Astrocyte (in vitro differentiated cells and primary cell): ENCODE results near the gene KCNQ5. TPM values are rescaled to one million over a fixed set of nuclear protein-coding genes. Genes with fewer than 3 reads are reported as not detected.

ENCODE experiments used
- DNase-seq: peaks from one replicate; pipeline ENCODE4 v3.0.0-alpha.2; 2010; ENCODE audit warnings: low read depth
- FAIRE-seq: peaks from 2 replicates; lab custom pipeline; 2011; peaks lifted over from hg19 to GRCh38; lab: Jason Lieb, UNC
- H2AFZ ChIP-seq: 2 replicates; pipeline ENCODE4 v1.6.0; 2012; ENCODE audit warnings: low read depth, low read length, inconsistent platforms
- H3K27ac ChIP-seq: 2 replicates; pipeline ENCODE4 v1.5.1; 2011; ENCODE audit warnings: low read depth, low read length, inconsistent platforms
- H3K27me3 ChIP-seq: 2 replicates; pipeline ENCODE4 v1.6.0; 2011; ENCODE audit warnings: low read length, inconsistent platforms; ENCODE audit not compliant: insufficient read depth
- H3K36me3 ChIP-seq: 2 replicates; pipeline ENCODE4 v1.5.1; 2011; ENCODE audit warnings: low read length, inconsistent platforms; ENCODE audit not compliant: insufficient read depth
- H3K4me1 ChIP-seq: 2 replicates; pipeline ENCODE4 v1.5.1; 2011; ENCODE audit warnings: low read length, inconsistent platforms; ENCODE audit not compliant: insufficient read depth
- H3K4me2 ChIP-seq: 2 replicates; pipeline ENCODE4 v1.6.0; 2012; ENCODE audit warnings: low read length, inconsistent platforms
- H3K4me3 ChIP-seq: 2 replicates; pipeline ENCODE4 v1.5.1; 2011; ENCODE audit warnings: low read depth, mild to moderate bottlenecking, low read length, inconsistent platforms; ENCODE audit not compliant: insufficient read depth
- H3K79me2 ChIP-seq: 2 replicates; pipeline ENCODE4 v1.6.0; 2012; ENCODE audit warnings: mild to moderate bottlenecking, low read length, inconsistent platforms; ENCODE audit not compliant: insufficient read depth
- H3K9ac ChIP-seq: 2 replicates; pipeline ENCODE4 v1.6.0; 2012; ENCODE audit warnings: mild to moderate bottlenecking, low read length, inconsistent platforms
- H3K9me3 ChIP-seq: 2 replicates; pipeline ENCODE4 v1.5.1; 2012; ENCODE audit warnings: low read depth, mild to moderate bottlenecking, low read length, inconsistent platforms; ENCODE audit not compliant: insufficient read depth
- H4K20me1 ChIP-seq: 2 replicates; pipeline ENCODE4 v1.6.0; 2012; ENCODE audit warnings: low read length, inconsistent platforms; ENCODE audit not compliant: insufficient read depth
- H3K27ac Mint-ChIP-seq: one replicate; pipeline ENCODE4 v1.8.0; 2021; ENCODE audit warnings: mild to moderate bottlenecking, mixed read lengths; ENCODE audit not compliant: unreplicated experiment
- H3K27me3 Mint-ChIP-seq: one replicate; pipeline ENCODE4 v1.8.0; 2021; ENCODE audit warnings: low read depth, mixed read lengths; ENCODE audit not compliant: unreplicated experiment
- H3K36me3 Mint-ChIP-seq: one replicate; pipeline ENCODE4 v1.8.0; 2021; ENCODE audit warnings: low read depth, mixed read lengths; ENCODE audit not compliant: unreplicated experiment
- H3K4me1 Mint-ChIP-seq: one replicate; pipeline ENCODE4 v1.8.0; 2021; ENCODE audit warnings: low read depth, mixed read lengths; ENCODE audit not compliant: unreplicated experiment
- H3K4me3 Mint-ChIP-seq: one replicate; pipeline ENCODE4 v1.8.0; 2021; ENCODE audit warnings: mild to moderate bottlenecking, moderate library complexity, mixed read lengths; ENCODE audit not compliant: unreplicated experiment
- H3K9me3 Mint-ChIP-seq: one replicate; pipeline ENCODE4 v1.8.0; 2021; ENCODE audit warnings: mild to moderate bottlenecking, mixed read lengths; ENCODE audit not compliant: unreplicated experiment
- EZH2 ChIP-seq: IDR thresholded peaks from 2 replicates; pipeline ENCODE4 v1.6.1; 2012; ENCODE audit warnings: mild to moderate bottlenecking, low read length, inconsistent platforms; ENCODE audit not compliant: insufficient read depth
- total RNA-seq: library from RNA; stranded (reverse); gene quantifications from 2 replicates; pipeline ENCODE4 v1.2.1, GENCODE V29; 2021
- TF ChIP-seq, protein P1 (sequence below): IDR thresholded peaks from 2 replicates; pipeline ENCODE4 v1.5.1; 2011; ENCODE audit warnings: low read depth, mild to moderate bottlenecking, inconsistent platforms, low read length, moderate library complexity; ENCODE audit not compliant: insufficient read depth

The KCNQ5 gene
- total RNA-seq, 1 donor from 2014 or later = 2.0 TPM

DNA sequence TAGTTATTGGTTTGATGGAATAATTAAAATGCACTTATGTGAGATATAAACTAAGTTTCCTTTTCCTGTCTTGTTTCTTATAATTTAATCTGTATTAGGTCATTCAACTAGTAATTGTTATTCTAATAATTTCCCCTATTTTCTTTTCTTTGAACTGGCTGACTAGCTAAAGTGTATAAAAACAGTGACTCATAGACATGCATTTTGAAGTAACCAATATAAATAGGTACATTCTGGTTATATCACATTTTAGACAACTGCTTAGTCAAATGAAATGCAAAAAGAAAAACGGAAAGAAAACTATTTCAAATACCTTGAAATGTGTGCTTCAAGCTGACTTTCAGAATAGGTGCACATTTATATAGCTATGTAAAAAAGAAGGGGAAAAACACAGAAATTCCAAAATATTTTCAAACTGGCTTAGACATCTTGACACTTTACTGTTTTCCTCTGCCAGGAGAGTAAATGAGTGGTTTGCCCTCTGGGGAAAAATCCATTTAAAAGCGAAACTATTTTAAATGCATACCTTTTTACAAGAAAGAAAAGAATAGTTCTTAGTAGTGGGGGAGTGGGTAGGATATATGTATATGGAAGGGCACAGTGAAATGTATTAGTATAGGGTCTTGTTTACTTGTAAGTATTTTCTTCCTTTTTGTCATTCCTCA lies 28.3 kb downstream of the KCNQ5 start:
- TF ChIP-seq EZH2 = no peak
- TF ChIP-seq, protein P1, sequence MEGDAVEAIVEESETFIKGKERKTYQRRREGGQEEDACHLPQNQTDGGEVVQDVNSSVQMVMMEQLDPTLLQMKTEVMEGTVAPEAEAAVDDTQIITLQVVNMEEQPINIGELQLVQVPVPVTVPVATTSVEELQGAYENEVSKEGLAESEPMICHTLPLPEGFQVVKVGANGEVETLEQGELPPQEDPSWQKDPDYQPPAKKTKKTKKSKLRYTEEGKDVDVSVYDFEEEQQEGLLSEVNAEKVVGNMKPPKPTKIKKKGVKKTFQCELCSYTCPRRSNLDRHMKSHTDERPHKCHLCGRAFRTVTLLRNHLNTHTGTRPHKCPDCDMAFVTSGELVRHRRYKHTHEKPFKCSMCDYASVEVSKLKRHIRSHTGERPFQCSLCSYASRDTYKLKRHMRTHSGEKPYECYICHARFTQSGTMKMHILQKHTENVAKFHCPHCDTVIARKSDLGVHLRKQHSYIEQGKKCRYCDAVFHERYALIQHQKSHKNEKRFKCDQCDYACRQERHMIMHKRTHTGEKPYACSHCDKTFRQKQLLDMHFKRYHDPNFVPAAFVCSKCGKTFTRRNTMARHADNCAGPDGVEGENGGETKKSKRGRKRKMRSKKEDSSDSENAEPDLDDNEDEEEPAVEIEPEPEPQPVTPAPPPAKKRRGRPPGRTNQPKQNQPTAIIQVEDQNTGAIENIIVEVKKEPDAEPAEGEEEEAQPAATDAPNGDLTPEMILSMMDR = no peak
- Mint-ChIP-seq H3K4me1 (peaks cover 23% of the 10 kb centered on the region), H3K27ac (peak overlapping the region; percentile 81), H3K27me3 (no peaks in the 10 kb centered on the region), H3K4me3 (peak overlapping the region; percentile 34), H3K36me3 (no peaks in the 10 kb centered on the region), H3K9me3 (no peaks in the 10 kb centered on the region)
- Histone ChIP-seq H3K27me3 (no peaks in the 10 kb centered on the region), H2AFZ (no peak overlapping the region), H3K36me3 (no peaks in the 10 kb centered on the region), H4K20me1 (no peaks in the 10 kb centered on the region), H3K4me3 (no peak overlapping the region), H3K79me2 (no peaks in the 10 kb centered on the region), H3K4me1 (peaks cover 23% of the 10 kb centered on the region), H3K4me2 (peak overlapping the region; percentile 68), H3K9me3 (no peaks in the 10 kb centered on the region), H3K9ac (peak overlapping the region; percentile 45), H3K27ac (peak overlapping the region; percentile 59)
- DNase-seq (peak; percentile 36), FAIRE-seq (no peak)

DNA sequence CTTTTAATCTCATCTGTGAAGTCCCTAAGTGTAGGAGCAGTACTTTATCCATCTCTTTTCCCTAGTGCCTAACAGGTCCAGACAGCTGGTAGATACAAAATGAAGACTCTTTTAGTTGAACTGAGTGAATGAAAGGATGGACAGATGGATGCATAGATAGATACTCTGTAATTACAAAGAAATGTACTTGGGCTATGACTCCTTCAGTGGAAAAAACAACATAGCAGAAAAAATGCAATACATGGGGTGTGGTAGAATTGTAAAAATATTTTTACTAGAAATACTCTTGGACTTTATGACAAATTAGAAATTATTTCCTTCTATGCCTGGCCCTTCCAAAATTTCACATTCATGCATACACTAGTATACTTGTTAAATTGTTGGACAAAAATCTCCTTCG lies 29.3 kb downstream of the KCNQ5 start:
- Histone ChIP-seq H3K36me3 (no peaks in the 10 kb centered on the region), H3K9me3 (no peaks in the 10 kb centered on the region), H4K20me1 (no peaks in the 10 kb centered on the region), H3K79me2 (no peaks in the 10 kb centered on the region), H3K9ac (no peak overlapping the region), H3K27ac (peak overlapping the region; percentile 59), H3K4me1 (peaks cover 23% of the 10 kb centered on the region), H3K4me2 (peak overlapping the region; percentile 3), H2AFZ (no peak overlapping the region), H3K27me3 (no peaks in the 10 kb centered on the region), H3K4me3 (no peak overlapping the region)
- no peaks in the 10 kb centered on the region for H3K27me3 Mint-ChIP-seq
- no peak overlapping the region for H3K27ac Mint-ChIP-seq
- FAIRE-seq = no peak
- no peaks in the 10 kb centered on the region for H3K9me3 Mint-ChIP-seq
- no peak for DNase-seq
- H3K4me3 Mint-ChIP-seq = no peak overlapping the region
- no peak for TF ChIP-seq EZH2
- TF ChIP-seq, protein P1 = no peak
- no peaks in the 10 kb centered on the region for H3K36me3 Mint-ChIP-seq
- H3K4me1 Mint-ChIP-seq = peaks cover 23% of the 10 kb centered on the region
